A673 (cell line): ENCODE measurements around the gene CTSH. TPM values are rescaled to one million over a fixed set of nuclear protein-coding genes. Genes with fewer than 3 reads are reported as not detected.

Source experiments
- BruUV-seq: library from RNA; stranded (reverse); fragments of 400-500 nt; replicated peaks from 2 replicates; lab custom pipeline; 2021; lab: Mats Ljungman, UMichigan
- CTCF ChIA-PET: fragments of 300-600 bp; sonication (Branson Sonifier 250); formaldehyde crosslinking; loops from one replicate; lab custom pipeline; 2022; ENCODE audit warnings: antibody characterized with exemption; lab: Charles Lee
- POLR2A ChIA-PET: fragments of 300-600 bp; sonication (Branson Sonifier 250); formaldehyde crosslinking; loops from one replicate; lab custom pipeline; 2022; ENCODE audit warnings: antibody characterized with exemption; ENCODE audit not compliant: low non-redundant PET; lab: Charles Lee
- DNase-seq: peaks from one replicate; pipeline ENCODE4 v3.0.0-alpha.2; 2015; ENCODE audit warnings: low spot score
- H3K27ac ChIP-seq: fragments of 200-600 bp; sonication (generic); 2 replicates; pipeline ENCODE4 v1.5.1; 2016; ENCODE audit warnings: mixed run types, low read depth, mild to moderate bottlenecking, mixed read lengths, antibody characterized with exemption, low read length; ENCODE audit not compliant: poor library complexity, severe bottlenecking
- H3K27me3 ChIP-seq: fragments of 200-600 bp; sonication (generic); replicated peaks from 2 replicates; pipeline ENCODE4 v1.6.1; 2017; ENCODE audit warnings: mixed run types, low read depth, mild to moderate bottlenecking, mixed read lengths, antibody characterized with exemption, low read length; ENCODE audit not compliant: insufficient read depth, poor library complexity
- H3K36me3 ChIP-seq: fragments of 200-600 bp; sonication (generic); 2 replicates; pipeline ENCODE4 v1.6.1; 2016; ENCODE audit warnings: mixed run types, mild to moderate bottlenecking, mixed read lengths, antibody characterized with exemption, low read length; ENCODE audit not compliant: insufficient read depth, poor library complexity, severe bottlenecking
- H3K4me1 ChIP-seq: fragments of 200-600 bp; sonication (generic); 2 replicates; pipeline ENCODE4 v1.6.1; 2017; ENCODE audit warnings: mixed run types, mild to moderate bottlenecking, mixed read lengths, antibody characterized with exemption, low read length; ENCODE audit not compliant: insufficient read depth, poor library complexity, severe bottlenecking
- H3K4me3 ChIP-seq: fragments of 200-600 bp; sonication (generic); 2 replicates; pipeline ENCODE4 v1.5.1; 2016; ENCODE audit warnings: low read depth, mixed run types, mild to moderate bottlenecking, mixed read lengths, low read length; ENCODE audit not compliant: poor library complexity, severe bottlenecking
- H3K9me3 ChIP-seq: fragments of 200-600 bp; sonication (generic); 2 replicates; pipeline ENCODE4 v1.6.1; 2016; ENCODE audit warnings: mixed run types, low read depth, mild to moderate bottlenecking, mixed read lengths, antibody characterized with exemption, low read length; ENCODE audit not compliant: poor library complexity, severe bottlenecking
- CTCF ChIP-seq: fragments of 300-800, 200-600 bp; sonication (generic); conservative IDR thresholded peaks from 2 replicates; pipeline ENCODE4 v1.5.1; 2017; ENCODE audit warnings: low read depth, mild to moderate bottlenecking, antibody characterized with exemption, low read length, moderate library complexity, mixed read lengths
- EZH2 ChIP-seq: fragments of 200-600 bp; sonication (generic); IDR thresholded peaks from 2 replicates; pipeline ENCODE4 v1.6.1; 2017; ENCODE audit warnings: borderline replicate concordance, low read depth, mild to moderate bottlenecking, mixed read lengths, antibody characterized with exemption, low read length; ENCODE audit not compliant: poor library complexity, severe bottlenecking
- intact Hi-C: fragments of 100-400 bp; cut with micrococcal nuclease; formaldehyde crosslinking; loops from one replicate; pipeline ENCODE4 v1.10.0; 2022; ENCODE audit not compliant: unreplicated experiment
- total RNA-seq: library from RNA; stranded (reverse); gene quantifications from 2 replicates; pipeline ENCODE4 v1.2.3, GENCODE V29; 2021

The CTSH gene
- total RNA-seq, 1 experiment from 2014 or later, result 2.2 TPM

GRCh38 chr15:78992416-78993256 lies 47.8 kb upstream of the CTSH start:
- CTCF ChIA-PET, result no interaction called here
- POLR2A ChIA-PET, result no interaction called here
- H3K9me3 ChIP-seq, result no peaks in the 10 kb centered on the region
- no peak for TF ChIP-seq EZH2
- no peak for TF ChIP-seq CTCF
- DNase-seq, result peak; percentile 45
- BruUV-seq, result no TSS peak
- no peaks in the 10 kb centered on the region for H3K4me1 ChIP-seq
- H3K4me3 ChIP-seq, result no peak overlapping the region
- intact Hi-C loops, result no loop called here
- H3K27me3 ChIP-seq, result no peaks in the 10 kb centered on the region
- H3K27ac ChIP-seq, result no peak overlapping the region
- H3K36me3 ChIP-seq, result no peaks in the 10 kb centered on the region

GRCh38 chr15:78991879-78992278 lies 47.0 kb upstream of the CTSH start:
- intact Hi-C loops, result no loop called here
- Histone ChIP-seq H3K27me3 (no peaks in the 10 kb centered on the region), H3K4me1 (no peaks in the 10 kb centered on the region), H3K9me3 (no peaks in the 10 kb centered on the region), H3K4me3 (no peak overlapping the region), H3K36me3 (no peaks in the 10 kb centered on the region), H3K27ac (no peak overlapping the region)
- ChIA-PET CTCF (no interaction called here), POLR2A (no interaction called here)
- DNase-seq, result no peak
- no TSS peak for BruUV-seq
- TF ChIP-seq EZH2, result no peak
- TF ChIP-seq CTCF, result no peak

- no TSS peak for BruUV-seq
- CTCF ChIA-PET, result no interaction called here
- no peaks in the 10 kb centered on the region for H3K4me1 ChIP-seq
These were observed 46.6 kb upstream of the CTSH start for GRCh38 chr15:78991476-78991875.

More at GRCh38 chr15:78991476-78991875, 46.6 kb upstream of the CTSH start:
- TF ChIP-seq CTCF (no peak), EZH2 (no peak)
- POLR2A ChIA-PET, result no interaction called here
- DNase-seq, result no peak
- Histone ChIP-seq H3K27ac (no peak overlapping the region), H3K9me3 (no peaks in the 10 kb centered on the region), H3K27me3 (no peaks in the 10 kb centered on the region), H3K4me3 (no peak overlapping the region), H3K36me3 (no peaks in the 10 kb centered on the region)
- intact Hi-C loops, result no loop called here
